ENCODE results near the gene ENTHD1. TPM values are rescaled to one million over a fixed set of nuclear protein-coding genes. Genes with fewer than 3 reads are reported as not detected.

ENTHD1 gene
- total and polyA plus RNA-seq, 9 of the 15 experiments (the other 6 are each of a cell fraction or from before 2014, with no cell fraction given): 0.13 to 0.98 (median 0.35) TPM

DNA sequence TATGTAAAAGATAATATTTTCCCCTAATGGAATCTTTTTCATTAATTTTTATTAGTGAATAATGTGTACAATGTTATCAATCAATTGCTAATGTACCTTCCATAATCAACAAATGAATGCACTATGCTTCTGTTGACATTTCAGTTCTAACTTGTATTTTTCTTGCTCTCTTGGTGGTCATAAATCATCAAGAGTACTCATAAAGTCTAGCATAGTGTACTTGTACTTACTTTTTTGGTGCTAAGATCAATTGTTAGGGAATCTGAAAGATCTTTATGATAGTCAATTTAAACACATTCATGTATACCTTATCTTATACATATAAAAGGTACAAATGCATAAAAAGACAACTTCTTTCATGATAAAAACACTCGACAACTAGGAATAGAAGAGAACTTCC lies 10.5 kb downstream of the ENTHD1 start:
- no peak overlapping the region for H3K4me3 ChIP-seq
- no peaks in the 10 kb centered on the region for H3K27me3 ChIP-seq (ENCODE audit: control insufficient read depth in 2 of 2, insufficient read depth in 2 of 2, low read length in 2 of 2)
- no peaks in the 10 kb centered on the region for H3K36me3 ChIP-seq (ENCODE audit: control insufficient read depth, insufficient read depth, low read length)
- peaks cover 0 to 5% of the 10 kb centered on the region in 2 experiments; a peak in 1 of 5 replicates for H3K4me1 ChIP-seq (replicated peaks in 1 of 2; ENCODE audit: control insufficient read depth in 2 of 2, insufficient read depth in 2 of 2, low read length in 2 of 2)
- 0 out of 2 replicates have a peak overlapping the region, but pooled peaks have one; percentile 12 for H3K4me2 ChIP-seq (ENCODE audit: insufficient read depth, low read length)
- H4K20me1 ChIP-seq (replicated peaks; ENCODE audit: control insufficient read depth, insufficient read depth, low read length): no peaks in the 10 kb centered on the region
- 0 out of 4 replicates have a peak overlapping the region, but pooled peaks of 1 of the 2 experiments have one; percentile 3 for H3K9ac ChIP-seq (ENCODE audit: insufficient read depth in 1 of 2, low read depth in 2 of 2, low read length in 2 of 2)
- H3K9me1 ChIP-seq (ENCODE audit: control insufficient read depth, insufficient read depth, low read length): no peaks in the 10 kb centered on the region
- DNase-seq (ENCODE audit: extremely low read depth in 1 of 4, low spot score in 3 of 4) (no peak), ATAC-seq (no peak), FAIRE-seq (no peak)
- no peaks in the 10 kb centered on the region for H3K9me3 ChIP-seq (replicated peaks; ENCODE audit: control insufficient read depth, insufficient read depth, low read depth, low read length)
- intact Hi-C loops (cut with micrococcal nuclease): no loop called here
- WGBS (ENCODE audit: insufficient coverage, low coverage, missing lambda C conversion rate): 25% methylated on average over 1 of the region's 1 CpG
- no peaks in the 10 kb centered on the region for H3K79me2 ChIP-seq (ENCODE audit: control insufficient read depth, insufficient read depth, low read length)
- no TSS peak for BruUV-seq (replicated peaks)
- POLR2A ChIA-PET: interaction anchor here (1.2 kb wide), 1 partner anchor 51 kb away, joined by 4 read pairs; no protein-coding TSS in a partner anchor
- TF ChIP-seq, protein P1, sequence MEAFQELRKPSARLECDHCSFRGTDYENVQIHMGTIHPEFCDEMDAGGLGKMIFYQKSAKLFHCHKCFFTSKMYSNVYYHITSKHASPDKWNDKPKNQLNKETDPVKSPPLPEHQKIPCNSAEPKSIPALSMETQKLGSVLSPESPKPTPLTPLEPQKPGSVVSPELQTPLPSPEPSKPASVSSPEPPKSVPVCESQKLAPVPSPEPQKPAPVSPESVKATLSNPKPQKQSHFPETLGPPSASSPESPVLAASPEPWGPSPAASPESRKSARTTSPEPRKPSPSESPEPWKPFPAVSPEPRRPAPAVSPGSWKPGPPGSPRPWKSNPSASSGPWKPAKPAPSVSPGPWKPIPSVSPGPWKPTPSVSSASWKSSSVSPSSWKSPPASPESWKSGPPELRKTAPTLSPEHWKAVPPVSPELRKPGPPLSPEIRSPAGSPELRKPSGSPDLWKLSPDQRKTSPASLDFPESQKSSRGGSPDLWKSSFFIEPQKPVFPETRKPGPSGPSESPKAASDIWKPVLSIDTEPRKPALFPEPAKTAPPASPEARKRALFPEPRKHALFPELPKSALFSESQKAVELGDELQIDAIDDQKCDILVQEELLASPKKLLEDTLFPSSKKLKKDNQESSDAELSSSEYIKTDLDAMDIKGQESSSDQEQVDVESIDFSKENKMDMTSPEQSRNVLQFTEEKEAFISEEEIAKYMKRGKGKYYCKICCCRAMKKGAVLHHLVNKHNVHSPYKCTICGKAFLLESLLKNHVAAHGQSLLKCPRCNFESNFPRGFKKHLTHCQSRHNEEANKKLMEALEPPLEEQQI (IDR thresholded peaks at IDR 0.05): no peak
- TF ChIP-seq MEIS2 (IDR thresholded peaks at IDR 0.05; ENCODE audit: partially characterized antibody): peak; percentile 70
- TF ChIP-seq, protein P2, sequence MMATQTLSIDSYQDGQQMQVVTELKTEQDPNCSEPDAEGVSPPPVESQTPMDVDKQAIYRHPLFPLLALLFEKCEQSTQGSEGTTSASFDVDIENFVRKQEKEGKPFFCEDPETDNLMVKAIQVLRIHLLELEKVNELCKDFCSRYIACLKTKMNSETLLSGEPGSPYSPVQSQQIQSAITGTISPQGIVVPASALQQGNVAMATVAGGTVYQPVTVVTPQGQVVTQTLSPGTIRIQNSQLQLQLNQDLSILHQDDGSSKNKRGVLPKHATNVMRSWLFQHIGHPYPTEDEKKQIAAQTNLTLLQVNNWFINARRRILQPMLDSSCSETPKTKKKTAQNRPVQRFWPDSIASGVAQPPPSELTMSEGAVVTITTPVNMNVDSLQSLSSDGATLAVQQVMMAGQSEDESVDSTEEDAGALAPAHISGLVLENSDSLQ (IDR thresholded peaks at IDR 0.05): peak; percentile 61
- TF ChIP-seq, protein P3, sequence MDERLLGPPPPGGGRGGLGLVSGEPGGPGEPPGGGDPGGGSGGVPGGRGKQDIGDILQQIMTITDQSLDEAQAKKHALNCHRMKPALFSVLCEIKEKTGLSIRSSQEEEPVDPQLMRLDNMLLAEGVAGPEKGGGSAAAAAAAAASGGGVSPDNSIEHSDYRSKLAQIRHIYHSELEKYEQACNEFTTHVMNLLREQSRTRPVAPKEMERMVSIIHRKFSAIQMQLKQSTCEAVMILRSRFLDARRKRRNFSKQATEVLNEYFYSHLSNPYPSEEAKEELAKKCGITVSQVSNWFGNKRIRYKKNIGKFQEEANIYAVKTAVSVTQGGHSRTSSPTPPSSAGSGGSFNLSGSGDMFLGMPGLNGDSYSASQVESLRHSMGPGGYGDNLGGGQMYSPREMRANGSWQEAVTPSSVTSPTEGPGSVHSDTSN (CRISPR knock-in tag; IDR thresholded peaks at IDR 0.05; ENCODE audit: low read depth): no peak
- TF ChIP-seq, protein P3 (tag; conservative IDR thresholded peaks at IDR 0.05; ENCODE audit: low read depth): peak; percentile 56
- in situ Hi-C loops (cut with MboI): no loop called here
- CTCF ChIA-PET (ENCODE audit: low intra/inter-chr PET ratio): no interaction called here
- H3K27ac ChIP-seq (ENCODE audit: extremely low read depth, low read depth, low read length): peak overlapping the region; percentile 11; the same call in 1 of the 3 replicates
- peak overlapping the region; percentile 81 for H2AFZ ChIP-seq (ENCODE audit: low read depth, low read length)

Data from K562 (cell line).